ENCODE data around the gene LRRC75B. TPM values are rescaled to one million over a fixed set of nuclear protein-coding genes. Genes with fewer than 3 reads are reported as not detected.
A peak's percentile ranks its signal among the peaks of the same experiment; 100 is the strongest.
"Not testable (repeated sequence)": the region's sequence is repeated elsewhere in the genome, so short reads cannot be mapped to it uniquely, and the experiment has no call there.

Gene LRRC75B, protein sequence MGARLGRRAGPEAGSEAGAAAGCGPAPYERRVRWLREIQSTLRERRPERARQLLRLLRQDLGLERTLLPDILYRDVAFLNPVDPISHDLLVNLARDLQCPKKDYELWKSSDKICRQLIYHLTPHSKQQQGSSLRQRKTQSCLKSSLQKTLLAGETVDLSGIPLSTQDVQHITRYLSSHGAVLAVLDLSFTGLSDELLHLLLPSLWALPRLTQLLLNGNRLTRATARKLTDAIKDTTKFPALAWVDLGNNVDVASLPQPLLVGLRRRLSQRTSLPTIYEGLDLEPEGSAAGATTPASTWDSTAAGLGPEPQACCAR
- total RNA-seq (10 to 100 TPM in 1 of 9 donors, 1 to 10 TPM in 8; 2.2 to 10.8 (median 5.4) TPM), polyA plus RNA-seq (10 to 100 TPM in 2 of 3 donors, 1 to 10 TPM in 1; 1.5 to 48.3 (median 20.4) TPM)
- long read RNA-seq, donor 1, result 0 reads
- long read RNA-seq, donor 2, partial matches to known transcripts, result 0 of 1 reads
- long read RNA-seq, donor 2, other reads (novel, unspliced or antisense), result 0 of 1 reads
- long read RNA-seq, donor 3, result 0 reads
- long read RNA-seq, donor 4, result 0 reads
- long read RNA-seq, donor 5, partial matches to known transcripts, result 2 of 18 reads
- long read RNA-seq, donor 5, other reads (novel, unspliced or antisense), result 12 of 18 reads
- long read RNA-seq, donor 6, partial matches to known transcripts, result 1 of 3 reads
- long read RNA-seq, donor 6, other reads (novel, unspliced or antisense), result 2 of 3 reads
- long read RNA-seq, donor 7, result 0 reads
- long read RNA-seq, donor 8, partial matches to known transcripts, result 0 of 3 reads
- long read RNA-seq, donor 8, other reads (novel, unspliced or antisense), result 0 of 3 reads
- long read RNA-seq, donor 9, partial matches to known transcripts, result 0 of 1 reads
- long read RNA-seq, donor 9, other reads (novel, unspliced or antisense), result 0 of 1 reads
- long read RNA-seq, donor 10, partial matches to known transcripts, result 0 of 3 reads
- long read RNA-seq, donor 10, other reads (novel, unspliced or antisense), result 0 of 3 reads

DNA sequence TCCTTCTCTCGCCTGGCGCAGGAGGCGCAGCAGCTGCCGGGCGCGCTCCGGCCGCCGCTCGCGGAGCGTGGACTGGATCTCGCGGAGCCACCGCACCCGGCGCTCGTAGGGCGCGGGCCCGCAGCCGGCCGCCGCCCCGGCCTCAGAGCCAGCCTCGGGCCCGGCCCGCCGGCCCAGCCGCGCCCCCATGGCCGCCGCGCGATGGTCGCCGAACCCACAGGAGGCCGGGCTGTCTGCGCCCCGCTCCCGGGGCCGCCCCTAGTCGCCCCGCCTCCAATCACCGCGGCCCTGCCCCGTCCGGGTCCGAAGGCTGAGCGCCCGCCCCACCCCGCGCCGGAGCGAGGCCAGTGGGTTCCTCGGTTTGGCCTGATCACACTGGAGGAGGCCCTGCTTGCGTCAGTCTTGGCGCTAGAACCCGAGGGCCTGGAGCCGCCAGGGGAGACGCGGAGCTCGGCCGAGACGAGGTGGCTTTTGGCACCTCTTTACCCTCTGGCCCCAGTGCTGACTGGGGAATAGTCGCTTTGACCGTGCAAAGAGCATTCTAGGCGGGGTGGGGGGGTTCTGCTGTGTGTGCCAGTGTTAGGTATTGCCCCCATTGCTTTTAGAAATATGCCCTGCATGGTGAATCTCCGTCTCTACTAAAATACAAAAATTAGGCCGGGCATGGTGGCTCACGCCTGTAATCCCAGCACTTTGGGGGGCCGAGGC, at the start of gene LRRC75B:
Gene LRRC75B, minus strand, starts transcription at position 223 of the 708 bp plus-strand sequence. Its CDS starts 34 bp downstream, at position 189.
- Histone ChIP-seq H3K4me1 (replicated peaks in 1 of 2) (peaks cover 3 to 4% of the 10 kb centered on the region in 2 donors), H3K9me3 (replicated peaks in 1 of 3) (no peaks in the 10 kb centered on the region), H3K27ac (peak within 1 kb of the TSS in 3 of 5 donors; percentile 30 to 73 (median 73)), H3K27me3 (no peaks in the 10 kb centered on the region), H3K36me3 (replicated peaks in 1 of 2) (no peaks in the 10 kb centered on the region), H3K4me3 (peak within 1 kb of the TSS in 2 of 4 donors; percentile 28 to 77)
- TF ChIP-seq CTCF (IDR thresholded peaks at IDR 0.05), result no peak
- peak; percentile 28 to 41 for TF ChIP-seq POLR2A (IDR thresholded peaks at IDR 0.05)
- peak; percentile 83 to 92 (median 86) for DNase-seq
- intact Hi-C loops (cut with DNase I), result no loop called here
- 4 to 18% (median 9%) methylated on average over 16 to 72 of the region's 72 CpGs for WGBS, 4 donors

GRCh38 chr22:24642307-24642706, 49.4 kb upstream of the LRRC75B start:
- intact Hi-C loops (cut with DNase I), result loop anchor here in 1 of 2 donors (10.0 kb wide), 1 partner anchor 112 kb away; no protein-coding TSS in a partner anchor
- whole genome bisulfite sequencing, 4 donors, result 64 to 78% (median 72%) methylated on average over 1 of the region's 1 CpG
- not testable (repeated sequence) for H3K9me3 ChIP-seq (replicated peaks in 1 of 3); H3K4me3 ChIP-seq; H3K36me3 ChIP-seq (replicated peaks in 1 of 2); H3K27ac ChIP-seq; DNase-seq; H3K27me3 ChIP-seq; H3K4me1 ChIP-seq (replicated peaks in 1 of 2)

- H3K9me3 ChIP-seq (replicated peaks in 1 of 3); H3K4me1 ChIP-seq (replicated peaks in 1 of 2); DNase-seq; H3K27me3 ChIP-seq; H3K4me3 ChIP-seq; H3K27ac ChIP-seq; intact Hi-C loops (cut with DNase I); H3K36me3 ChIP-seq (replicated peaks in 1 of 2): not testable (repeated sequence)
- 72 to 88% (median 83%) methylated on average over 3 of the region's 3 CpGs for WGBS, 4 donors
These were observed 43.6 kb upstream of the LRRC75B start for GRCh38 chr22:24636513-24636912.

- H3K9me3 ChIP-seq (replicated peaks in 1 of 3); DNase-seq; H3K4me1 ChIP-seq (replicated peaks in 1 of 2); intact Hi-C loops (cut with DNase I); H3K27me3 ChIP-seq; H3K36me3 ChIP-seq (replicated peaks in 1 of 2); H3K4me3 ChIP-seq: not testable (repeated sequence)
- WGBS, 4 donors, result 40 to 63% (median 48%) methylated on average over 6 to 9 of the region's 10 CpGs
- H3K27ac ChIP-seq, result peak overlapping the region in 1 of 5 donors; percentile 63
These were observed 42.0 kb upstream of the LRRC75B start for GRCh38 chr22:24634776-24635389.

DNA sequence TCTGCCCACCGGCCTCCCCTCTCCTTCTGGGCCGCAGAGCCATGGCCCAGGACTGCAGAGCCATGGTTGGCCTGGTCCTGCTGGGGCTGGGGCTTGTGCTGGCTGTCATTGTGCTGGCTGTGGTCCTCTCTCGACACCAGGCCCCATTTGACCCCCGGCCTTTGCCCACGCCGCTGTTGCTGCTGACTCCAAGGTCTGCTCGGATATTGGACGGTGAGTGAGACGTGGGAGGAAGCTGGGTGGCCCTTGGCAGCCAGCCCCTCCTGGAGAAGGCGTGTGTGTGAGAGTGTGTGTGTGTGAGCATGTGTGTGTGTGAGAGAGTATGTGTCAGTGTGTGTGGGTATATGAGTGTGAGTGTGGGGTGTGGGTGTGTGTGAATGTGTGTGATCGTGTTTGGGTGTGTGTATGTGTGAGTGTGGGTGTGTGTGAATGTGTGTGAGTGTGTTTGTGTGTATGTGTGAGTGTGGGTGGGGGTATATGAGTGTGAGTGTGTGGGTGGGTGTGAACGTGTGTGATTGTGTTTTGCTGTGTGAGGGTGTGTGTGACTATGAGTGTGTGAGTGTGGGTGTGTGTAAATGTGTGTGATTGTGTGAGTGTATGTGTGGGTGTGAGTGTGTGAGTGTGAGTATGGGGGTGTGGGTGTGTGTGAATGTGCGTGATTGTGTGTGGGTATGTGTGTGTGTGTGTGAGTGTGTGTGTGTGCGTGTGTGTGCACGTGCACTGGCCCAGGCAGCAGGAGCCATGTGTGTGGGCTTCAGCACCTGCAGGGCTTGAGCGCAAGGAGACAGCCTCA, 40.6 kb upstream of the LRRC75B start:
- intact Hi-C loops (cut with DNase I), result not testable (repeated sequence)
- peak overlapping the region in 1 of 5 donors; percentile 83 for H3K27ac ChIP-seq
- WGBS, 4 donors, result 55 to 69% (median 60%) methylated on average over 12 to 16 of the region's 16 CpGs

DNA sequence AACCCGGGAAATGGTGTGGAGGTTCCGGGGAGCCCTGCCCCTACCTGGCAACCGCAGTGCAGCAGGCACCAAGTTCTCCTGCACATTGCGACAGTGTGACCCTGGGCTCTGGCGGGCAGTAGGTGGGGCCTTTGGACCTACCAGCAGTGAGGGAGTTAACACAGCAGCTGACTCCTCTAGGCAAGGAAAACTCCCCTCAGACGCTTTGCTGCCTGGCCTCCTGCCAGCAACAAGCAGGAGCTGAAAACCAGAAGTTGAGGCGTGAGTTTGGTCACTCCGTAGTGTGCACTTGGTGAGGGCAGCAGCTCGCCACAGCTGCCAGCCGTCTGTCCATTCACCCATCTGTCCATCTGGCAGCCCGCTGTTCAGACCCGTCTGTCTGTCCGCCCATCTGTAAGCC, 39.8 kb upstream of the LRRC75B start:
- H3K27me3 ChIP-seq; H3K36me3 ChIP-seq (replicated peaks in 1 of 2); H3K9me3 ChIP-seq (replicated peaks in 1 of 3); H3K4me1 ChIP-seq (replicated peaks in 1 of 2); intact Hi-C loops (cut with DNase I); DNase-seq; H3K4me3 ChIP-seq: not testable (repeated sequence)
- H3K27ac ChIP-seq, result peak overlapping the region in 1 of 5 donors; percentile 83
- WGBS, 4 donors, result 0 to 66% (median 44%) methylated on average over 1 to 11 of the region's 13 CpGs

More for the DNA sequence above, 40.6 kb upstream of the LRRC75B start:
- H3K27me3 ChIP-seq; H3K36me3 ChIP-seq (replicated peaks in 1 of 2); DNase-seq; H3K4me3 ChIP-seq; H3K4me1 ChIP-seq (replicated peaks in 1 of 2); H3K9me3 ChIP-seq (replicated peaks in 1 of 3): not testable (repeated sequence)

DNA sequence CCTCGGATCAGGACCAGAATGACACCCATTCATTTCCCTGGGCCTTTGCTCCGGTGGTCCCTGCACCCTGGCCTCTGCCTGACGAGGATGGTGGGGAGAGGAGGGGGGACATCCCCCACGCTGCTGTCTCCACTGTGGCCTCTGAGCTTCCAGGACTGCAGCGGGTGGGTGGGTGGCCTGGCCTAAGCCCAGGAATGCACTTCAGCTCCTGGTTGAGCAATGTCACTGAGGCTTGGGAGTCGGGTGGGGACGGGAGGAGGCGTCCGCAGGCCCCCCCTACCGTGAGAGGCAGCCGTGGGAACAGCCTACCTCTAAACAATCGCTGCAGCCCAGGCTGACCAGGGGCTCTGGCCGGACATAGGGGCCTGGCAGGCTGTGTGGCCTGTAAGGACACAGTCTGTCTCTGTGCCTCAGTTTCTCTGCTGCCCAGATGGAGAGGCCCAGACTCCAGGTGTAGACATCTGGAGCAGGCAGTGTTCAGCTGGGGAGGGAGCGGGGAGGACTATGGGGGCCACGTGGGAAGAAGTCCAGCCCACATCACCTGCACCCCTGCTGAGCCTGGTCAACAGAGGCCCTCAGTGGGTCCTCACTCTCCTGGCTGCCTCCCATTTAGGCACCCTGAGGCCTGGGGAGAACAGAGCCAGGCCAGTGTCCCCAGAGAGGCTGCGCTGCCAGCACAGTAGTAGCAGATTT, 38.7 kb upstream of the LRRC75B start:
- peak overlapping the region in 2 of 5 donors; percentile 49 to 83 for H3K27ac ChIP-seq
- H3K4me3 ChIP-seq; H3K27me3 ChIP-seq; H3K9me3 ChIP-seq (replicated peaks in 1 of 3); intact Hi-C loops (cut with DNase I); H3K36me3 ChIP-seq (replicated peaks in 1 of 2); H3K4me1 ChIP-seq (replicated peaks in 1 of 2): not testable (repeated sequence)
- WGBS, 4 donors, result 56 to 78% (median 71%) methylated on average over 3 to 15 of the region's 16 CpGs
- peak in 3 of 7 donors; percentile 25 to 57 (median 48) for DNase-seq

All from adrenal gland (tissue), 19 donors.